ENCODE data around the gene MRPS30. TPM values are rescaled to one million over a fixed set of nuclear protein-coding genes. Genes with fewer than 3 reads are reported as not detected.

Gene MRPS30
- total and polyA plus RNA-seq, 2 of the 13 experiments (the other 11 are each of a cell fraction or from before 2014, with no cell fraction given), result 36.4 to 67.6 TPM

DNA sequence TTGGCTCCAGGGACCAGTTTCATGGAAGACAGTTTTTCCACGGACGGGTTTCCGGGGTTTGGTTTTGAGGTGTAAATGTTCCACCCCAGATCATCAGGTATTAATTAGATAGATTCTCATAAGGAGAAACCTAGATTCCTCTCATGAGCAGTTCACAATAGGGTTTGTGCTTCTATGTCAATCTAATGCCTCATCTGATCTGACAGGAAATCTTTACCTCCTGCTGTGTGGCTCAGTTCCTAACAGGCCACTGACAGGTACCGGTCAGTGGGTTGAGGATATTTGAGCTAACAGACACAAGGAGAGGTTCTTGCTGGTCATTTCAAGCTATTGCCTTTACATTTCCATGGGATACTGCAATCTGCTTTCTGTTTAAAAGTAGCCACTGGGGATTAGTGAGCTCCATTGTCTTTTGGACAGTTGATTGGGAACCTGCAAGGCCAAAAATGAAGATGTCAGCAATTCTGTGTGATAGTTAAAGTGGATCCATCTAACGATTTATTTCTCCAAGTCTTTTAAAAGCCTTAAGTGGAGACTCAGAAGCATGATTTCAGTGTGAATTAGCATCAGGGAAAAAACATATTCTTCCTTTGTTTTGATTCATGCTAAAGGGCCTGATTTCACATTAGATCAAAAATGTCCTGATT is 38.6 kb downstream of the MRPS30 start:
- WGBS (ENCODE audit: low lambda C conversion rate), result 55% methylated on average over 5 of the region's 5 CpGs
- no peak for DNase-seq (ENCODE audit: low spot score)
- POLR2A ChIA-PET, result no interaction called here
- CTCF ChIA-PET (ENCODE audit: low intra/inter-chr PET ratio, low total read pairs), result no interaction called here
- no peak for FAIRE-seq
- no peak for TF ChIP-seq ATF7-NPFF (CRISPR knock-in tag; IDR thresholded peaks at IDR 0.05; ENCODE audit: low read depth)
- peak; percentile 86 for TF ChIP-seq MAFF (IDR thresholded peaks at IDR 0.05; ENCODE audit: low read depth, low read length)
- no peak for TF ChIP-seq NCOA1 (CRISPR knock-in tag; IDR thresholded peaks at IDR 0.05)
- peak; percentile 86 to 92 for TF ChIP-seq MAFK (conservative IDR thresholded peaks at IDR 0.05 in 1 of 2, IDR thresholded peaks at IDR 0.05 in 1 of 2; ENCODE audit: low read length in 2 of 2)
- TF ChIP-seq ZNF781 (CRISPR knock-in tag; IDR thresholded peaks at IDR 0.05; ENCODE audit: borderline replicate concordance, not compliant biosample characterization), result no peak
- TF ChIP-seq, protein P1, sequence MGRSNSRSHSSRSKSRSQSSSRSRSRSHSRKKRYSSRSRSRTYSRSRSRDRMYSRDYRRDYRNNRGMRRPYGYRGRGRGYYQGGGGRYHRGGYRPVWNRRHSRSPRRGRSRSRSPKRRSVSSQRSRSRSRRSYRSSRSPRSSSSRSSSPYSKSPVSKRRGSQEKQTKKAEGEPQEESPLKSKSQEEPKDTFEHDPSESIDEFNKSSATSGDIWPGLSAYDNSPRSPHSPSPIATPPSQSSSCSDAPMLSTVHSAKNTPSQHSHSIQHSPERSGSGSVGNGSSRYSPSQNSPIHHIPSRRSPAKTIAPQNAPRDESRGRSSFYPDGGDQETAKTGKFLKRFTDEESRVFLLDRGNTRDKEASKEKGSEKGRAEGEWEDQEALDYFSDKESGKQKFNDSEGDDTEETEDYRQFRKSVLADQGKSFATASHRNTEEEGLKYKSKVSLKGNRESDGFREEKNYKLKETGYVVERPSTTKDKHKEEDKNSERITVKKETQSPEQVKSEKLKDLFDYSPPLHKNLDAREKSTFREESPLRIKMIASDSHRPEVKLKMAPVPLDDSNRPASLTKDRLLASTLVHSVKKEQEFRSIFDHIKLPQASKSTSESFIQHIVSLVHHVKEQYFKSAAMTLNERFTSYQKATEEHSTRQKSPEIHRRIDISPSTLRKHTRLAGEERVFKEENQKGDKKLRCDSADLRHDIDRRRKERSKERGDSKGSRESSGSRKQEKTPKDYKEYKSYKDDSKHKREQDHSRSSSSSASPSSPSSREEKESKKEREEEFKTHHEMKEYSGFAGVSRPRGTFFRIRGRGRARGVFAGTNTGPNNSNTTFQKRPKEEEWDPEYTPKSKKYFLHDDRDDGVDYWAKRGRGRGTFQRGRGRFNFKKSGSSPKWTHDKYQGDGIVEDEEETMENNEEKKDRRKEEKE (IDR thresholded peaks at IDR 0.05), result no peak
- Histone ChIP-seq H3K9me3 (ENCODE audit: low read length) (no peaks in the 10 kb centered on the region), H2AFZ (ENCODE audit: low read length) (no peak overlapping the region), H3K36me3 (replicated peaks in 1 of 2; ENCODE audit: control insufficient read depth in 1 of 2, insufficient read depth in 2 of 2, low read length in 2 of 2) (no peaks in the 10 kb centered on the region), H4K20me1 (ENCODE audit: insufficient read depth, low read length) (no peaks in the 10 kb centered on the region), H3K4me1 (ENCODE audit: insufficient read depth, low read length) (no peaks in the 10 kb centered on the region), H3K4me2 (ENCODE audit: low read depth, low read length) (no peak overlapping the region), H3K27me3 (ENCODE audit: control insufficient read depth in 1 of 2, insufficient read depth in 2 of 2, low read length in 2 of 2) (no peaks in the 10 kb centered on the region), H3K9ac (ENCODE audit: insufficient read depth, low read depth, low read length) (no peak overlapping the region), H3K79me2 (ENCODE audit: insufficient read depth, low read length) (no peaks in the 10 kb centered on the region), H3K4me3 (replicated peaks in 1 of 3; ENCODE audit: insufficient read depth in 1 of 3, low read depth in 2 of 3, low read length in 3 of 3) (no peak overlapping the region), H3K27ac (ENCODE audit: extremely low read length, insufficient read depth, low read length) (no peak overlapping the region)
- intact Hi-C loops (cut with micrococcal nuclease; ENCODE audit: unreplicated experiment) (no loop called here), in situ Hi-C loops (cut with HindIII; ENCODE audit: extremely low pct_ligation_motif_present, low pct_unique_long_range_greater_than_20kb) (no loop called here)
- BruUV-seq (replicated peaks), result no TSS peak
- no peak for ATAC-seq

All from HepG2 (cell line).